H1 (cell line): ENCODE data around the gene IL12RB2.

ENCODE experiments used
- CREB1 ChIP-seq: IDR thresholded peaks from 2 replicates; pipeline ENCODE4 v1.6.1; 2012; ENCODE audit warnings: inconsistent platforms
- CTBP2 ChIP-seq: IDR thresholded peaks from 2 replicates; pipeline ENCODE4 v1.7.0; 2011; ENCODE audit warnings: borderline replicate concordance, mild to moderate bottlenecking, moderate library complexity, mixed read lengths, low read length; ENCODE audit not compliant: insufficient read depth, insufficient read length
- CTCF ChIP-seq, 3 experiments: IDR thresholded peaks; 1 replicate in 2 of 3; 2 replicates in 1 of 3; pipeline versions ENCODE4 v1.5.1 to v1.6.1; 2011; ENCODE audit warnings: low read length in 3 of 3, mild to moderate bottlenecking in 3 of 3, inconsistent platforms in 2 of 3, low read depth in 1 of 3, moderate library complexity in 1 of 3; ENCODE audit not compliant: insufficient read depth in 1 of 3; ENCODE audit errors: control extremely low read depth in 1 of 3
- EP300 ChIP-seq, 2 experiments: IDR thresholded peaks; 1 replicate in 1 of 2; 2 replicates in 1 of 2; pipeline ENCODE4 v1.6.1; 2011 to 2012; ENCODE audit warnings: low read depth in 2 of 2, low read length in 2 of 2, mild to moderate bottlenecking in 2 of 2, borderline replicate concordance in 1 of 2, inconsistent platforms in 1 of 2, moderate library complexity in 1 of 2
- EZH2 ChIP-seq: fragments of 200-600 bp; sonication (generic); IDR thresholded peaks from 2 replicates; pipeline ENCODE4 v1.7.1; 2012; ENCODE audit warnings: low read depth, mild to moderate bottlenecking, moderate library complexity, low read length, inconsistent platforms; ENCODE audit not compliant: severe bottlenecking
- GABPA ChIP-seq: IDR thresholded peaks from 2 replicates; pipeline ENCODE4 v1.6.1; 2011; ENCODE audit warnings: mild to moderate bottlenecking, low read length, moderate library complexity, borderline replicate concordance; ENCODE audit not compliant: insufficient read depth
- JUND ChIP-seq: IDR thresholded peaks from 2 replicates; pipeline ENCODE4 v1.6.1; 2011; ENCODE audit warnings: mild to moderate bottlenecking, improper control_type of control experiment, low read length
- POLR2A ChIP-seq, 2 experiments: IDR thresholded peaks; 1 replicate in 1 of 2; 2 replicates in 1 of 2; pipeline ENCODE4 v1.6.1; 2011; ENCODE audit warnings: low read depth in 2 of 2, low read length in 2 of 2, mild to moderate bottlenecking in 2 of 2; ENCODE audit errors: control extremely low read depth in 1 of 2
- POLR2AphosphoS5 ChIP-seq: IDR thresholded peaks from 2 replicates; pipeline ENCODE4 v1.6.1; 2011; ENCODE audit warnings: low read depth, low read length
- SIN3A ChIP-seq, 2 experiments: IDR thresholded peaks in 1 of 2; conservative IDR thresholded peaks in 1 of 2; 2 replicates each; pipeline ENCODE4 v1.6.1; 2011 to 2012; ENCODE audit warnings: low read length in 2 of 2, improper control_type of control experiment in 1 of 2, low read depth in 1 of 2, mild to moderate bottlenecking in 1 of 2
- SP1 ChIP-seq: IDR thresholded peaks from 2 replicates; pipeline ENCODE4 v1.6.1; 2011; ENCODE audit warnings: low read depth, low read length
- TAF1 ChIP-seq: IDR thresholded peaks from 2 replicates; pipeline ENCODE4 v1.6.1; 2011; ENCODE audit warnings: mild to moderate bottlenecking, low read depth, low read length

DNA sequence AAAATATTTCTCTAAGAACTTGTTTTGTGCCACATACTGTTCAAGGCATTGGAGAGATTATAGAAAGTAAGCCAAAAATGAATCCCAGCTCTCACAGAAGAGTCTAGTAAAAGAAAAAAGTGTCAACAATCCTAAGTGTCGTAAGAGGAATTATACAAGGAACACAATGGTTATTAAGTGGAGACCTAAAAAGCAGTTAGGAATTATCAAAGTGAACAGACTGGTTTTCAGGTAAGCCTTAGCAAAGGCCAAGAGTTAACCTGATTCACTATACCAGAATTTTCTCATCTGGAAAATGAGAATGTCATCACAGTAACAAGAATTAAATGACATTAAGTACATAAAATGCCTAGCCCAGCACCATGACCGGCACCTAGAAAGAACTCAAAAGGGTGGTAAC is 106.9 kb downstream of the IL12RB2 start:
- TF ChIP-seq SIN3A (conservative IDR thresholded peaks at IDR 0.05 in 1 of 2, IDR thresholded peaks at IDR 0.05 in 1 of 2; ENCODE audit: low read depth in 1 of 2, low read length in 2 of 2) = no peak
- TF ChIP-seq CTBP2 = no peak
- TF ChIP-seq EZH2 = no peak
- TF ChIP-seq CTCF (IDR thresholded peaks at IDR 0.05; ENCODE audit: control extremely low read depth in 1 of 3, insufficient read depth in 1 of 3, low read depth in 1 of 3, low read length in 3 of 3) = no peak
- TF ChIP-seq POLR2AphosphoS5 = no peak
- TF ChIP-seq GABPA = no peak
- no peak for TF ChIP-seq CREB1
- no peak for TF ChIP-seq JUND
- TF ChIP-seq EP300 (IDR thresholded peaks at IDR 0.05; ENCODE audit: borderline replicate concordance in 1 of 2, low read depth in 2 of 2, low read length in 2 of 2) = no peak
- TF ChIP-seq POLR2A (IDR thresholded peaks at IDR 0.05; ENCODE audit: control extremely low read depth in 1 of 2, low read depth in 2 of 2, low read length in 2 of 2) = no peak
- TF ChIP-seq TAF1 = no peak
- TF ChIP-seq SP1 = no peak
